Skeletal muscle satellite cell (primary cell): Measurements from ENCODE around the gene MBOAT2.

Experiments
- H3K27me3 ChIP-seq: 2 replicates; pipeline ENCODE4 v1.7.0; 2013; ENCODE audit warnings: low read length; ENCODE audit not compliant: control insufficient read depth, insufficient read depth
- H3K36me3 ChIP-seq: 2 replicates; pipeline ENCODE4 v1.7.0; 2013; ENCODE audit warnings: mild to moderate bottlenecking, control low read depth, low read length; ENCODE audit not compliant: insufficient read depth
- H3K4me1 ChIP-seq: 2 replicates; pipeline ENCODE4 v1.7.0; 2013; ENCODE audit warnings: low read length; ENCODE audit not compliant: control insufficient read depth, insufficient read depth
- H3K4me2 ChIP-seq: 2 replicates; pipeline ENCODE4 v1.7.0; 2013; ENCODE audit warnings: mild to moderate bottlenecking, low read length
- H3K4me3 ChIP-seq: 2 replicates; pipeline ENCODE4 v1.7.0; 2013; ENCODE audit warnings: low read length
- H3K9ac ChIP-seq: 2 replicates; pipeline ENCODE4 v1.7.0; 2013; ENCODE audit warnings: mild to moderate bottlenecking, low read depth, low read length, moderate library complexity
- H3K9me3 ChIP-seq: replicated peaks from 2 replicates; pipeline ENCODE4 v1.7.0; 2013; ENCODE audit warnings: mild to moderate bottlenecking, control low read depth, low read length

MBOAT2 gene

GRCh38 chr2:8850845-8851487 is 152.5 kb downstream of the MBOAT2 start:
- Histone ChIP-seq H3K4me2 (no peak overlapping the region), H3K27me3 (no peaks in the 10 kb centered on the region), H3K9ac (no peak overlapping the region), H3K36me3 (no peaks in the 10 kb centered on the region), H3K9me3 (no peaks in the 10 kb centered on the region), H3K4me3 (no peak overlapping the region), H3K4me1 (peaks cover 2% of the 10 kb centered on the region)

- Histone ChIP-seq H3K9ac (no peak overlapping the region), H3K36me3 (no peaks in the 10 kb centered on the region)
These were observed 154.2 kb downstream of the MBOAT2 start for GRCh38 chr2:8849327-8849726.

GRCh38 chr2:8848328-8849100 is 155.0 kb downstream of the MBOAT2 start:
- H3K4me1 ChIP-seq = peaks cover 2% of the 10 kb centered on the region
- H3K4me3 ChIP-seq = no peak overlapping the region
- H3K27me3 ChIP-seq = no peaks in the 10 kb centered on the region
- no peak overlapping the region for H3K4me2 ChIP-seq
- H3K36me3 ChIP-seq = no peaks in the 10 kb centered on the region
- no peak overlapping the region for H3K9ac ChIP-seq
- H3K9me3 ChIP-seq = no peaks in the 10 kb centered on the region

More at GRCh38 chr2:8849327-8849726, 154.2 kb downstream of the MBOAT2 start:
- Histone ChIP-seq H3K9me3 (no peaks in the 10 kb centered on the region), H3K4me3 (no peak overlapping the region), H3K27me3 (no peaks in the 10 kb centered on the region), H3K4me2 (no peak overlapping the region), H3K4me1 (peaks cover 2% of the 10 kb centered on the region)

- Histone ChIP-seq H3K36me3 (no peaks in the 10 kb centered on the region), H3K27me3 (no peaks in the 10 kb centered on the region), H3K9ac (no peak overlapping the region), H3K9me3 (no peaks in the 10 kb centered on the region), H3K4me1 (peaks cover 2% of the 10 kb centered on the region), H3K4me3 (no peak overlapping the region), H3K4me2 (no peak overlapping the region)
These were observed 156.1 kb downstream of the MBOAT2 start for GRCh38 chr2:8847400-8847799.

- Histone ChIP-seq H3K36me3 (no peaks in the 10 kb centered on the region), H3K4me2 (no peak overlapping the region), H3K4me1 (peaks cover 3% of the 10 kb centered on the region), H3K4me3 (no peak overlapping the region), H3K27me3 (no peaks in the 10 kb centered on the region), H3K9me3 (no peaks in the 10 kb centered on the region), H3K9ac (no peak overlapping the region)
These were observed 161.6 kb downstream of the MBOAT2 start for GRCh38 chr2:8841932-8842331.

- Histone ChIP-seq H3K4me2 (no peak overlapping the region), H3K36me3 (no peaks in the 10 kb centered on the region), H3K4me3 (no peak overlapping the region), H3K9me3 (no peaks in the 10 kb centered on the region), H3K4me1 (peaks cover 12% of the 10 kb centered on the region), H3K9ac (no peak overlapping the region), H3K27me3 (no peaks in the 10 kb centered on the region)
These were observed 162.9 kb downstream of the MBOAT2 start for GRCh38 chr2:8840475-8841091.

GRCh38 chr2:8839189-8839965 is 164.1 kb downstream of the MBOAT2 start:
- no peak overlapping the region for H3K4me3 ChIP-seq
- H3K36me3 ChIP-seq = no peaks in the 10 kb centered on the region
- H3K9me3 ChIP-seq = no peaks in the 10 kb centered on the region
- H3K4me2 ChIP-seq = no peak overlapping the region
- peaks cover 15% of the 10 kb centered on the region for H3K4me1 ChIP-seq
- H3K27me3 ChIP-seq = no peaks in the 10 kb centered on the region
- no peak overlapping the region for H3K9ac ChIP-seq

GRCh38 chr2:8837795-8838140 is 165.7 kb downstream of the MBOAT2 start:
- no peaks in the 10 kb centered on the region for H3K27me3 ChIP-seq
- peaks cover 15% of the 10 kb centered on the region for H3K4me1 ChIP-seq
- peak overlapping the region; percentile 53 for H3K4me3 ChIP-seq
- no peak overlapping the region for H3K9ac ChIP-seq
- no peaks in the 10 kb centered on the region for H3K36me3 ChIP-seq
- peak overlapping the region; percentile 67 for H3K4me2 ChIP-seq
- H3K9me3 ChIP-seq = no peaks in the 10 kb centered on the region

GRCh38 chr2:8836971-8837794 is 166.3 kb downstream of the MBOAT2 start, which contains the start of gene KIDINS220:
KIDINS220 (minus strand) TSS chr2:8837613; CDS start chr2:8827093, 10,520 bp downstream.
- peak within 1 kb of the TSS; percentile 100 for H3K4me3 ChIP-seq
- H3K9ac ChIP-seq = peak within 1 kb of the TSS; percentile 94
- peaks cover 15% of the 10 kb centered on the region for H3K4me1 ChIP-seq
- no peaks in the 10 kb centered on the region for H3K27me3 ChIP-seq
- H3K9me3 ChIP-seq = no peaks in the 10 kb centered on the region
- peak within 1 kb of the TSS; percentile 95 for H3K4me2 ChIP-seq
- H3K36me3 ChIP-seq = no peaks in the 10 kb centered on the region

- Histone ChIP-seq H3K4me1 (peaks cover 15% of the 10 kb centered on the region), H3K27me3 (no peaks in the 10 kb centered on the region), H3K9ac (no peak overlapping the region), H3K36me3 (no peaks in the 10 kb centered on the region), H3K4me2 (peak overlapping the region; percentile 95), H3K9me3 (no peaks in the 10 kb centered on the region), H3K4me3 (no peak overlapping the region)
These were observed 168.2 kb downstream of the MBOAT2 start for GRCh38 chr2:8835279-8835678.
